MM.1S (cell line): Measurements from ENCODE around the gene WDR76.

Experiments
- CTCF ChIP-seq: fragments of 300-600 bp; sonication (generic); IDR thresholded peaks from 2 replicates; pipeline ENCODE4 v1.5.1; 2016; ENCODE audit warnings: antibody characterized with exemption, low read length, mixed read lengths
- EZH2 ChIP-seq: fragments of 300-600 bp; sonication (generic); optimal IDR thresholded peaks from 2 replicates; pipeline ENCODE3; 2017; ENCODE audit warnings: low read depth, mild to moderate bottlenecking, antibody characterized with exemption, low read length, mixed read lengths
- EZH2phosphoT487 ChIP-seq: fragments of 300-600 bp; sonication (generic); IDR thresholded peaks from 2 replicates; pipeline ENCODE4 v1.6.1; 2018; ENCODE audit warnings: antibody characterized with exemption, low read length

DNA sequence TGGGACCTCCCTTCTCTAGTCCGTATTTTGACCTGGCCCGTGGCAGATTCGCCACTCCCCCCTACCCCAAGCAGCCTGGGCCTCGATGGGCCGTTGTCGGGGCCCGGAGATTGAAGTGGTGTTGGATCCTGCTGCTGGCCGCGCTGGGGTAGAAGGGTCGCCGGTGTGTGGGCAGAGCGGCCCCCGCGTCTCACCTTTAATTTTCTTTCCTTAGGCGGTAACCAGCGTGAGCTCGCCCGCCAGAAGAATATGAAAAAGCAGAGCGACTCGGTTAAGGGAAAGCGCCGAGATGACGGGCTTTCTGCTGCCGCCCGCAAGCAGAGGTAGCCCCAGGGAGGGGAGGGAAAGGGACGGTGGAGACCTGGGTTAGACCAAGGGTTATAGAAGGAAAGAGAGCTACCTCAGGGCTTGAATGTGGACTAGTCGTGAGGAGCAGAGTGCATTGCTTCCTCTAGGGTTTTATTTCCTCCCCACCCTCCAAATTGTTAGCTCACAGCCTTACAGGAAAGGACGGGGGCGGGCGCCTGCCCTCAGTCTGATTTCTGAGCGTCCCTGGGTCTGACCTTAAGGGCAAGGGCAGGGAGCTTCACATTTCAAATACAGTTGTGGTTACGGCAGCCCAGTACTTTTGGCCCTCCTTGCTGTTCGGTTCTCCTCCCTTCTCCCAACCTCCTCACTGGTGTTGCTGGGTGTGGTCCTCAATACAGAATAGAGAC, 33.9 kb upstream of the WDR76 start:
- no peak for TF ChIP-seq CTCF
- no peak for TF ChIP-seq EZH2phosphoT487
- no peak for TF ChIP-seq EZH2
